Measurements from ENCODE around the gene COX19. TPM values are rescaled to one million over a fixed set of nuclear protein-coding genes. Genes with fewer than 3 reads are reported as not detected.

Gene COX19
- total RNA-seq, 1 donor from 2014 or later: 2.1 TPM

DNA sequence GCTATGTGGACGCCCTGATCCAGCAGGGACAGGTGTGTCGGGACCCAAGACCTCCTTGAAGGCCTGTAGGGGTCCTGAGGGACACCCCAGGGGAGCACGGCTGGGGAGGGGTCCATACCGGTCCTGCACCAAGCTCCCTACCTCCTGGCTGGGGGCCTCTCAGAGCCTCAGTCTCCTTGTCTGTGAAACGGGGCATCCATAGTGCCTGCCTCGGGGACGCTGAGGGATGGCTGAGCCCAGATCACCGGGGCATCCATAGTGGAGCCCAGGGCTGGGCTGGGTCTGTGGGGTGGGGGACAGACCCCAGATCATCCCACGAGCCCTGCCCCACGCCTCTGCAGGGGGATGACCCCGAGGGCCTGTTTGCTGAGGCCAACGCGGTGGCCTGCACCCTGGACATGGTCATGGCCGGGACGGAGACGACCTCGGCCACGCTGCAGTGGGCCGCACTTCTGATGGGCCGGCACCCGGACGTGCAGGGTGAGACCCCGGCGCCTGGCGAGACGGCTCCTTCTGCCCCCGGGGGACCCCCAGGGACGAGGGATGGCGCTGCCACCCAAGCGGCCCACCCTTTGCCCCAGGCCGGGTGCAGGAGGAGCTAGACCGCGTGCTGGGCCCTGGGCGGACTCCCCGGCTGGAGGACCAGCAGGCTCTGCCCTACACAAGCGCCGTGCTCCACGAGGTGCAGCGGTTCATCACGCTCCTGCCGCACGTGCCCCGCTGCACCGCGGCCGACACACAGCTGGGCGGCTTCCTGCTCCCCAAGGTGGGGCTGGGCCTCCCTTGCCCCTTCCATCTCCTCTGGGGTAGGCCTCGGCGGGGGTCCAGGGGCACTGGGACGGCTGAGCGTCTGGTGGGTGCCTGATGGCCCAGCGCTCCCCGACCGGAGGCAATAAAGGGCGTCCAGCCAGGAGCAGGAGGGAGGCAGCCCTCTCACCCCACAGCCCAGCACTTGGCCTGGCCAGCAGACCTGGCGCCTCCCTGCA is 11.7 kb upstream of the COX19 start:
- TF ChIP-seq, protein P1, sequence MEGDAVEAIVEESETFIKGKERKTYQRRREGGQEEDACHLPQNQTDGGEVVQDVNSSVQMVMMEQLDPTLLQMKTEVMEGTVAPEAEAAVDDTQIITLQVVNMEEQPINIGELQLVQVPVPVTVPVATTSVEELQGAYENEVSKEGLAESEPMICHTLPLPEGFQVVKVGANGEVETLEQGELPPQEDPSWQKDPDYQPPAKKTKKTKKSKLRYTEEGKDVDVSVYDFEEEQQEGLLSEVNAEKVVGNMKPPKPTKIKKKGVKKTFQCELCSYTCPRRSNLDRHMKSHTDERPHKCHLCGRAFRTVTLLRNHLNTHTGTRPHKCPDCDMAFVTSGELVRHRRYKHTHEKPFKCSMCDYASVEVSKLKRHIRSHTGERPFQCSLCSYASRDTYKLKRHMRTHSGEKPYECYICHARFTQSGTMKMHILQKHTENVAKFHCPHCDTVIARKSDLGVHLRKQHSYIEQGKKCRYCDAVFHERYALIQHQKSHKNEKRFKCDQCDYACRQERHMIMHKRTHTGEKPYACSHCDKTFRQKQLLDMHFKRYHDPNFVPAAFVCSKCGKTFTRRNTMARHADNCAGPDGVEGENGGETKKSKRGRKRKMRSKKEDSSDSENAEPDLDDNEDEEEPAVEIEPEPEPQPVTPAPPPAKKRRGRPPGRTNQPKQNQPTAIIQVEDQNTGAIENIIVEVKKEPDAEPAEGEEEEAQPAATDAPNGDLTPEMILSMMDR (IDR thresholded peaks at IDR 0.05): no peak
- Histone ChIP-seq H3K36me3 (no peaks in the 10 kb centered on the region), H3K27ac (no peak overlapping the region), H3K27me3 (peaks cover 12% of the 10 kb centered on the region), H3K4me3 (no peak overlapping the region), H3K9me3 (no peaks in the 10 kb centered on the region), H3K4me1 (no peaks in the 10 kb centered on the region)
- no peak for DNase-seq (ENCODE audit: low spot score in 2 of 2)
- intact Hi-C loops (cut with DNase I): no loop called here

GRCh38 chr7:985915-986741 is 10.8 kb upstream of the COX19 start:
- intact Hi-C loops (cut with DNase I): no loop called here
- Histone ChIP-seq H3K27ac (no peak overlapping the region), H3K4me3 (no peak overlapping the region), H3K9me3 (no peaks in the 10 kb centered on the region), H3K4me1 (no peaks in the 10 kb centered on the region), H3K36me3 (no peaks in the 10 kb centered on the region), H3K27me3 (peaks cover 12% of the 10 kb centered on the region)
- no peak for DNase-seq (ENCODE audit: low spot score in 2 of 2)
- TF ChIP-seq, protein P1 (IDR thresholded peaks at IDR 0.05): no peak

GRCh38 chr7:985127-985416 is 9.7 kb upstream of the COX19 start:
- Histone ChIP-seq H3K36me3 (no peaks in the 10 kb centered on the region), H3K4me3 (no peak overlapping the region), H3K27ac (no peak overlapping the region), H3K4me1 (no peaks in the 10 kb centered on the region), H3K9me3 (no peaks in the 10 kb centered on the region), H3K27me3 (peaks cover 8% of the 10 kb centered on the region)
- TF ChIP-seq, protein P1 (IDR thresholded peaks at IDR 0.05): no peak
- DNase-seq (ENCODE audit: low spot score in 2 of 2): no peak
- intact Hi-C loops (cut with DNase I): no loop called here

GRCh38 chr7:984361-985126 is 9.2 kb upstream of the COX19 start:
- peaks cover 8% of the 10 kb centered on the region for H3K27me3 ChIP-seq
- intact Hi-C loops (cut with DNase I): no loop called here
- no peak overlapping the region for H3K27ac ChIP-seq
- no peak overlapping the region for H3K4me3 ChIP-seq
- TF ChIP-seq, protein P1 (IDR thresholded peaks at IDR 0.05): no peak
- H3K4me1 ChIP-seq: no peaks in the 10 kb centered on the region
- no peak for DNase-seq (ENCODE audit: low spot score in 2 of 2)
- no peaks in the 10 kb centered on the region for H3K36me3 ChIP-seq
- H3K9me3 ChIP-seq: no peaks in the 10 kb centered on the region

DNA sequence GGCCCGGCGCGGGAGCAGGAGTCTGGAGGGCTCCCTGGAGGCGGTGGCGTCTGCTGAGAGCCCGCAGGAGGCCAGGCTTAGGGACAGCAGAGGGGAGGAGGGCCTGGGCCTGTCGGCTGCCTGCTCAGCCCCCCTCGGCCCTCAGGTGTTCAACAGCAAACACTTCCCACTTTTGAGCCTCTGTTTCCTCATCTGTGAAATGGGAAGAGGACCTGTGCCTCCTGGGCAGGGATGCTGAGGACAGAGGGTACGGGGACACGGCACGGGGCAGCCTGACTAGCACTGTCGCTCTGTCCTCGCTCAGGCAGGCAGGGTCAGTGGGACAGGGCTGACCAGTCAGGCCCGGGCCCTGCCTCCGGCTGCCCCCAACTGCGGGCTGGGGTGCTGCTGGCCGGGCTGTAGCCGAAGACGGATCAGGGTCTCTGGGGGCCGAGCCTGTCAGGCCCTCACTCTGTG is 8.3 kb upstream of the COX19 start:
- H3K27ac ChIP-seq: no peak overlapping the region
- TF ChIP-seq, protein P1 (IDR thresholded peaks at IDR 0.05): no peak
- intact Hi-C loops (cut with DNase I): no loop called here
- peaks cover 4% of the 10 kb centered on the region for H3K27me3 ChIP-seq
- H3K4me1 ChIP-seq: no peaks in the 10 kb centered on the region
- no peak for DNase-seq (ENCODE audit: low spot score in 2 of 2)
- H3K36me3 ChIP-seq: no peaks in the 10 kb centered on the region
- no peaks in the 10 kb centered on the region for H3K9me3 ChIP-seq
- no peak overlapping the region for H3K4me3 ChIP-seq
